ENCODE results near the gene CNTD1. TPM values are rescaled to one million over a fixed set of nuclear protein-coding genes. Genes with fewer than 3 reads are reported as not detected.

The CNTD1 gene
- total RNA-seq, 1 donor from 2014 or later: not detected

DNA sequence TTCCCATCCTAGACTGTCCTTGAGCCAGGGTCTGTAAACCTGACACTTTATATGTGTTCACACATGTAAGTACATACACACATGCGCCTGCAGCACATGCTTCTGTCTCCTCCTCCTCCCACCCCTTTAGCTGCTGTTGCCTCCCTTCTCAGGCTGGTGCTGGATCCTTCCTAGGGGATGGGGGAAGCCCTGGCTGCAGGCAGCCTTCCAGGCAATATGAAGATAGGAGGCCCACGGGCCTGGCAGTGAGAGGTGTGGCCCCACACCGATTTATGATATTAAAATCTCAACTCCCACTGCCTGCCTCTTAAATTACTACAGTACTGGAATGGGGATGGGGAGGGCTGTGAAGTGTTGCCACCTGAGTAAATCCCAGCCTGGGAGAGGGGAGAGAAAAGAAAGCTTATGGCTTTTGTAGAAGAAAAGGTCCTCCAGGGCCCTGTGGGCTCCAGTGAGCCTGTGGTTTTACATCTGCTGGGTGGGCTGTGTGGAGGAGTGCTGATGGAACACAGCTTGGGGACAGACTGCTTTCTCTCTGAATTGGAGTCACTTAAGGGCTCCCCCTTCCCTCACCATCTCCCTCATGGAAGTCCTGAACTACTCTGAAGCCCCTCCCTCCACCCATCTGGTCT is 19.2 kb upstream of the CNTD1 start:
- H3K36me3 ChIP-seq: peaks cover 55% of the 10 kb centered on the region

DNA sequence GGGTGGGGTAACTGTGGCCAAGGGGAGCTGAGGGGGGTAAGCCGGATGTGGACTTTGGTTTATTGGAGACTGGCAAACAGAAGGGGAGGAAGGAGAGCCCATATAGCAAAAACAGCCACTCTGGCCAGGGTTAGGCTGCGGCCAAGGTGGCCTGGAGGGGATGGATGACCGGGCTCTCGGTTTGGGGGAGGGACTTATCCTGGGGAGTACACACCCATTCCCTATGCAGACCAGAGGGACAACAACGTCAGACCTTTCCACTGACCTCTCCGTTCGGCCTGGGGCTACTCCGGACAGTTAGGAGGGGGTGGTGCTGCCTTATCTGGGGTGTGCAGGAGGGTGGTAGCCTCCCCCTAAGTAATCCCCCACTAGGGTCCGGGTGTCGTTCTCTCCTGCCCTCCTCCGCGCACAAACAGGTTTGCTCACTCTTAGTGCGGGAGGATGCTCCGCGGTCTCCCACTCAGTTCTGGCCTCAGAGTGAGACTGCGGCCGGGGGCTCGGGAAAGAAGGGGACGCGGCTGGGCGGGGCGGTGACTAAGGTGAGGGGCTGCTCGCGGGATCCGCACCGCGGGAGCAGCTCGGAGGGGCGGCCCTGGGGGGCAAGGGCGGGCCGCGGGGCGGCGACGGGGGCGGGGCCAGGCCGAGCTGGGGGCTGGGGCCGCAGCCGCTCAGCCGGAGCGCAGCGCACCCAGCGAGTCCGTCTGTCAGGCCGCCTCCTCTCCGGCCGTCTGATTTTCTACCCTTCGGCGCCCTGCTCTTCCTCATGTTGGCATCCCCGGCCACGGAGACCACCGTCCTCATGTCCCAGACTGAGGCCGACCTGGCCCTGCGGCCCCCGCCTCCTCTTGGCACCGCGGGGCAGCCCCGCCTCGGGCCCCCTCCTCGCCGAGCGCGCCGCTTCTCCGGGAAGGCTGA is 18.5 kb upstream of the CNTD1 start, which contains the start of gene WNK4:
TSS of gene WNK4 (plus strand) at position 675 of the 915 bp plus-strand sequence. CDS start at position 764, 89 bp downstream.
- H3K36me3 ChIP-seq: peaks cover 47% of the 10 kb centered on the region
- no peaks in the 10 kb centered on the region for H3K9me3 ChIP-seq (replicated peaks)
- H3K4me1 ChIP-seq: peaks cover 33% of the 10 kb centered on the region
- peak within 1 kb of the TSS; percentile 60 for H3K4me3 ChIP-seq
- intact Hi-C loops (cut with micrococcal nuclease): no loop called here
- H3K27me3 ChIP-seq (ENCODE audit: low read depth): peaks cover 57% of the 10 kb centered on the region
- TF ChIP-seq, protein P1, sequence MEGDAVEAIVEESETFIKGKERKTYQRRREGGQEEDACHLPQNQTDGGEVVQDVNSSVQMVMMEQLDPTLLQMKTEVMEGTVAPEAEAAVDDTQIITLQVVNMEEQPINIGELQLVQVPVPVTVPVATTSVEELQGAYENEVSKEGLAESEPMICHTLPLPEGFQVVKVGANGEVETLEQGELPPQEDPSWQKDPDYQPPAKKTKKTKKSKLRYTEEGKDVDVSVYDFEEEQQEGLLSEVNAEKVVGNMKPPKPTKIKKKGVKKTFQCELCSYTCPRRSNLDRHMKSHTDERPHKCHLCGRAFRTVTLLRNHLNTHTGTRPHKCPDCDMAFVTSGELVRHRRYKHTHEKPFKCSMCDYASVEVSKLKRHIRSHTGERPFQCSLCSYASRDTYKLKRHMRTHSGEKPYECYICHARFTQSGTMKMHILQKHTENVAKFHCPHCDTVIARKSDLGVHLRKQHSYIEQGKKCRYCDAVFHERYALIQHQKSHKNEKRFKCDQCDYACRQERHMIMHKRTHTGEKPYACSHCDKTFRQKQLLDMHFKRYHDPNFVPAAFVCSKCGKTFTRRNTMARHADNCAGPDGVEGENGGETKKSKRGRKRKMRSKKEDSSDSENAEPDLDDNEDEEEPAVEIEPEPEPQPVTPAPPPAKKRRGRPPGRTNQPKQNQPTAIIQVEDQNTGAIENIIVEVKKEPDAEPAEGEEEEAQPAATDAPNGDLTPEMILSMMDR (IDR thresholded peaks at IDR 0.05; ENCODE audit: borderline replicate concordance): no peak
- H3K27ac ChIP-seq (replicated peaks): no peak within 1 kb of the TSS
- DNase-seq: no peak

More for the DNA sequence above, 19.2 kb upstream of the CNTD1 start:
- Histone ChIP-seq H3K4me1 (peaks cover 27% of the 10 kb centered on the region), H3K27ac (replicated peaks) (no peak overlapping the region), H3K27me3 (ENCODE audit: low read depth) (peaks cover 50% of the 10 kb centered on the region), H3K9me3 (replicated peaks) (no peaks in the 10 kb centered on the region), H3K4me3 (no peak overlapping the region)
- DNase-seq: no peak
- TF ChIP-seq, protein P1 (IDR thresholded peaks at IDR 0.05; ENCODE audit: borderline replicate concordance): no peak
- intact Hi-C loops (cut with micrococcal nuclease): no loop called here

DNA sequence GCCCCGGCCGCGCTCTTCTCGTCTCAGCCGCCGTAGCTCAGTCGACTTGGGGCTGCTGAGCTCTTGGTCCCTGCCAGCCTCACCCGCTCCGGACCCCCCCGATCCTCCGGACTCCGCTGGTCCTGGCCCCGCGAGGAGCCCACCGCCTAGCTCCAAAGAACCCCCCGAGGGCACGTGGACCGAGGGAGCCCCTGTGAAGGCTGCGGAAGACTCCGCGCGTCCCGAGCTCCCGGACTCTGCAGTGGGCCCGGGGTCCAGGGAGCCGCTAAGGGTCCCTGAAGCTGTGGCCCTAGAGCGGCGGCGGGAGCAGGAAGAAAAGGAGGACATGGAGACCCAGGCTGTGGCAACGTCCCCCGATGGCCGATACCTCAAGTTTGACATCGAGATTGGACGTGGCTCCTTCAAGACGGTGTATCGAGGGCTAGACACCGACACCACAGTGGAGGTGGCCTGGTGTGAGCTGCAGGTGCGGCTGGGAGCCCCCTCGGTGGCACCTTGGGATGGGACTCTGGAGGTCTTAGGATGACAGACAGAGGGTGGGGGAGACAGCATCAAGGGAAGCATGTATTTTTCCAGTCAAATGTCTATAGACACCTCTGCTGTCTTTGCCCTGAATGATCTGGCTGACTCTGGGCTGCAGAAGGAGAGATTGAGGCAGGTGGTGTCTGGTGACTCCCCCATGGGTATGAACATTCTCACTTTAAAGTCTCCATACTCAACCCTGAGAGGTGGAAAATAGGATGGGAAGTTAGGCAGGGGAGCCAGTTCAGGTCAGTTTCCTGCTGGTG is 17.6 kb upstream of the CNTD1 start:
- Histone ChIP-seq H3K36me3 (peaks cover 38% of the 10 kb centered on the region), H3K27me3 (ENCODE audit: low read depth) (peaks cover 66% of the 10 kb centered on the region), H3K27ac (replicated peaks) (no peak overlapping the region), H3K4me3 (peak overlapping the region; percentile 60), H3K4me1 (peaks cover 35% of the 10 kb centered on the region), H3K9me3 (replicated peaks) (no peaks in the 10 kb centered on the region)
- intact Hi-C loops (cut with micrococcal nuclease): no loop called here
- no peak for DNase-seq
- TF ChIP-seq, protein P1 (IDR thresholded peaks at IDR 0.05; ENCODE audit: borderline replicate concordance): no peak

DNA sequence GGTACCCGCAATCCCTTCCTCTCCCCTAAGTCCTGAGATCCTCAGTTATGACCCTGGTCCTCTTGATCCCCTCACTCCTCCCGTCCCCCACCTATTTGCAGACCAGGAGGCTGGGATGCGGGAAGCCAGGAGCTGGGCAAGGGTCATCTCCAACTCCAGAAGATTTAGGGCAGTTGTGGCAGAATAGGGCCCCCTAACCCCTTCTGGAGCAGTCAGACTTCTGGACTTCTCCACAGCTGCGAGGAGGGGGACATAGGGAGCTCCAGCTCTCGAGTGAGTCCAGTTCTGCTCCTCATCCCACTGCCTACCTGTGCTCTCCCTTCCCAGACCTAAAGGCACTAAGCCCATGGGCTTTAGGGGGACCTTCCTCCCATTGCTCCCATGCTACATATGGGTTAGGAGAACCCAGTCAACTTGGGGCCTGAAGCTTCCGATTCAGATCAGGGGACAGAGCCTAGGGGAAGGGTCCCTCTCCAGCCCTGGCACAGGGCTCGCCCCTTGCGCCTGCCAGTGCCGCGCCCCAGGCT is 17.0 kb upstream of the CNTD1 start:
- Histone ChIP-seq H3K27ac (replicated peaks) (no peak overlapping the region), H3K36me3 (peaks cover 32% of the 10 kb centered on the region), H3K27me3 (ENCODE audit: low read depth) (peaks cover 72% of the 10 kb centered on the region), H3K4me1 (peaks cover 35% of the 10 kb centered on the region), H3K9me3 (replicated peaks) (no peaks in the 10 kb centered on the region), H3K4me3 (no peak overlapping the region)
- TF ChIP-seq, protein P1 (IDR thresholded peaks at IDR 0.05; ENCODE audit: borderline replicate concordance): no peak
- intact Hi-C loops (cut with micrococcal nuclease): no loop called here
- no peak for DNase-seq

Data from left ventricle myocardium inferior (tissue), 1 donor.